ENCODE data around the gene TBXAS1. TPM values are rescaled to one million over a fixed set of nuclear protein-coding genes. Genes with fewer than 3 reads are reported as not detected.

The TBXAS1 gene
- total RNA-seq, 1 donor from 2014 or later = 3.8 TPM

DNA sequence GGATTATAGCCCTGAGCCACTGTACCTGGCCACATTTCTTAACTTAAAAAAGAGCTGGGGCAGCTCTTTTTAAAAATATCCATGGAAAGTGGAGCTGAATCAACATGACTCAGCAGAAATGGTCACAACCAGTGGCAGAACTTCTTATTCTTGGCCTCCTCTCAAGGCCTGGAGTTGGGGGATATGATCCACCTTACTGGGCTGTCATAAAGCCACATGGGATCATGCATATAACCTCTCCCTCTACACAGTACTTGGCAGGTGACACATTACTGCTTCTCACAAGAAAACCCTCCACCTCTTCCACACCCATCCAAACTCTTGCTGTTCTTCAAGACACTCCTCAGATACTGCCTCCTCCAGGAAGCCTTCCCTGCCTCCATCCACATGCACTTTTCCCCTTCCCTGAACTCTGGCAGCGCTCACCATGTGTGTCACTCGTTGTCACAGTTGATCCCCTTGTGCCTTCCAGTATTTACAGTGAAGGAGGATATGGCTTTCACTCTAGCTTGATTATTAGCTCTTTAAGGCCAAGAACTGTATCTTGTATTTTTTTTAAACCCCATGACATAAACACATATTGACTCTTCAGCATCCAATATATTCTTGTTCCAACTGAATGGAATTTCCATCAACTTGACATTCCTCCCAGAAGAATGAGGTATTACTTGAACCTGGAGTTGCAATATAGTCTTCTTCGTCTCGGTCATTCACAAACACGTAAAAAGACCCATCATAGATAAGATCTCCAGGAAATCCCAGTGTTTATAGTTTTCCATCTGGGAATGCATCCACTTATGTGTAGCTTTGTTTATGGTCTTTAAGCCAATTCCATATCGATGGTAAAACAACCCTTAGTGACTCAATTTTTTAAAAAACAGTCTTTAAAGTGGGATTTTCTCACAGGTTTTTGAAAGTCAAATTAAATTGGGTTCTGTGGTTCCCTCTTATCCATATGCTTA lies 85.5 kb downstream of the TBXAS1 start:
- Histone ChIP-seq H3K36me3 (no peaks in the 10 kb centered on the region), H3K4me1 (peaks cover 4 to 6% of the 10 kb centered on the region in 2 donors), H3K4me3 (no peak overlapping the region), H3K9me3 (no peaks in the 10 kb centered on the region), H3K27me3 (no peaks in the 10 kb centered on the region), H3K27ac (no peak overlapping the region)
- no peak for TF ChIP-seq CTCF (IDR thresholded peaks at IDR 0.05)
- no peak for DNase-seq (ENCODE audit: low spot score in 2 of 2)
- intact Hi-C loops (cut with DNase I) = no loop called here

DNA sequence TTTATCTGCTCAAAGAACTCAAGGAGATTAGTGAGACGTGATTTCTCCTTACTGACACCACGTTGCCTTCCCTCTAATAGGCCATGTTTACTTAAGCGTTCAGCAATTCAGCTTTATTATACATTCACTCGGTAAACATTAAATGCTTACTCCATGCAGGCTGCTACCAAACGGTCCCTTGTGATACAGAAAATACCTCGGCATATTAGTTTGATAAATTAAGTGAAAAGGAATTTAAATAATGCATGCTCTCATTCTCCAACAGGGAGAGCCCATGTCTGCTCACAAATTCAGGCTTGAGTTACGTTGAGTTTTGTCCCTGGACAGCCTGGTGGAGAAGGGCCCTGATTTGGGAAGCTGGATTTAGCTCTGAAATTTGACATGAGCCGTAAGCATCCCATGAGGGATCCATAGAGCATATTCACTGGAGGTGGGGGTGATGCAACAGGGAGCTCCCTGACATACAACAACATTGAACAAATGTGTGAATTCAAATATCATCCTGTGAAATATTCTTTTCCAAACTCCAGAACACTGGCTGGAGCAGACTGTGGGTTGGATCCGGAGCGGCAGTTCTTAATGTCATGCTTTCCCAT lies 86.3 kb downstream of the TBXAS1 start:
- H3K36me3 ChIP-seq = no peaks in the 10 kb centered on the region
- H3K27me3 ChIP-seq = no peaks in the 10 kb centered on the region
- DNase-seq (ENCODE audit: low spot score in 2 of 2) = no peak
- intact Hi-C loops (cut with DNase I) = no loop called here
- no peak overlapping the region for H3K4me3 ChIP-seq
- H3K9me3 ChIP-seq = no peaks in the 10 kb centered on the region
- no peak for TF ChIP-seq CTCF (IDR thresholded peaks at IDR 0.05)
- peak overlapping the region in 1 of 2 donors; percentile 66 for H3K27ac ChIP-seq
- peaks cover 4 to 6% of the 10 kb centered on the region in 2 donors for H3K4me1 ChIP-seq

- no peak for TF ChIP-seq CTCF (IDR thresholded peaks at IDR 0.05)
- peaks cover 4 to 6% of the 10 kb centered on the region in 2 donors for H3K4me1 ChIP-seq
- no peak overlapping the region for H3K4me3 ChIP-seq
- peak in 1 of 2 donors; percentile 79 for DNase-seq (ENCODE audit: low spot score in 2 of 2)
- intact Hi-C loops (cut with DNase I) = no loop called here
- no peaks in the 10 kb centered on the region for H3K36me3 ChIP-seq
- H3K9me3 ChIP-seq = no peaks in the 10 kb centered on the region
- peak overlapping the region; percentile 36 to 66 for H3K27ac ChIP-seq
- H3K27me3 ChIP-seq = no peaks in the 10 kb centered on the region
Observed at GRCh38 chr7:139915864-139916716, 87.0 kb downstream of the TBXAS1 start.

DNA sequence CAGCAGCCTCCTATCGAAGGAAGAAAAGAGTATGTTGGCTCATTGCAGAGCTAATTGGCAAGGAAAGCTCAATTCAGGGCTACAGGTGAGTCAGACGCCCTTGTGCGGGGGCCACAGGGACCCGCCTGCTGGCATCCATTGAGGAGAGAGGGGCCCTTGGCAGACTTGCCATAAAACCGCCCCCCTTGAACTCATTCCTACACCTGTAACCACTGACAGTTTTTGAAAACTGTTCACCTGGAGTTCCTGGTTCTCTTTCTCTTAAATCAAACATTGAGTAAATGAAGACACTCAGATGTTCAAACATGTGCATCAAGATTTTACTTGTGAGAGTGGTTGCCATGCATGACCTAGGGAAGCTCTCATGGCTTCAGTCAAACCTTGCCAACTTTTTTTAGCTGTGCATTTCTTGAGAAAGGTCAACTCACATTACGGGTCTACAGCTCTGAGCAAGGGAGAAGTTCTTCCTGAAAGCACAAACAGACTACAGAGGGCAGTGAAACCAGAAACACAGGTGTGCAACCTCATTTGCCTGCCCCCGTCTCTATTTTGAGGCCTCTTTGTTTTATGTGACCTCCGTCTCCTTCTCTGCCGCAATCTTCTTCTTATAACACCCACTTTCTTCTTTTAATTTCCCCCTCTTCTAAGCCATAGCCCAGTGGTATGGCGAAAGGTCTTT lies 87.8 kb downstream of the TBXAS1 start:
- Histone ChIP-seq H3K27ac (no peak overlapping the region), H3K4me3 (no peak overlapping the region), H3K27me3 (no peaks in the 10 kb centered on the region), H3K9me3 (no peaks in the 10 kb centered on the region), H3K4me1 (peaks cover 4 to 6% of the 10 kb centered on the region in 2 donors), H3K36me3 (no peaks in the 10 kb centered on the region)
- DNase-seq (ENCODE audit: low spot score in 2 of 2) = no peak
- TF ChIP-seq CTCF (IDR thresholded peaks at IDR 0.05) = no peak
- intact Hi-C loops (cut with DNase I) = no loop called here

- no peak for TF ChIP-seq CTCF (IDR thresholded peaks at IDR 0.05)
- no peaks in the 10 kb centered on the region for H3K27me3 ChIP-seq
- peaks cover 4 to 6% of the 10 kb centered on the region in 2 donors for H3K4me1 ChIP-seq
- no peak for DNase-seq (ENCODE audit: low spot score in 2 of 2)
- no peaks in the 10 kb centered on the region for H3K9me3 ChIP-seq
- intact Hi-C loops (cut with DNase I) = no loop called here
- no peaks in the 10 kb centered on the region for H3K36me3 ChIP-seq
- peak overlapping the region in 1 of 2 donors; percentile 12 for H3K27ac ChIP-seq
- no peak overlapping the region for H3K4me3 ChIP-seq
Observed at GRCh38 chr7:139917851-139918250, 88.8 kb downstream of the TBXAS1 start.
